GM21447 (cell line): ENCODE data around the gene GDF2.

Experiments used
- ATAC-seq: cut with Tn5 transposase; IDR thresholded peaks from one replicate; pipeline ENCODE4 v1.9.1; 2021; ENCODE audit not compliant: unreplicated experiment

GDF2 gene

DNA sequence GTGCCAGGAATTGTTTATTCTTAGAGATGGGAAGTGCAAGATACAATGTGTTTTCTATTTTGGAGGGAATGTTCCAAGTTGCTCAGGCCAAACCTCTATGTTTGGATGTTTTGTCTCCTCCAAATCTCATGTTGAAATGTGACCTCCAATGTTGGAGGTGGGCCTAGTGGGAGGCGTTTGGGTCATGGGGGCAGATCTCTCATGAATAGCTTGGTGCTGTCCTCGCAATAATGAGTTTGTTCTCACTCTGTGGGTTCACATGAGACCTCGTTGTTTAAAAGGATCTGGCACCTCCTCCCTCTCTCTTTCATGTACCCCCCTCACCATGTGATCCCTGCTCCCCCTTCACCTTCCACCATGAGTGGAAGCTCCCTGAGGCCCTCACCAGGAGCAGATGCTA lies 30.6 kb upstream of the GDF2 start:
- no peak for ATAC-seq

DNA sequence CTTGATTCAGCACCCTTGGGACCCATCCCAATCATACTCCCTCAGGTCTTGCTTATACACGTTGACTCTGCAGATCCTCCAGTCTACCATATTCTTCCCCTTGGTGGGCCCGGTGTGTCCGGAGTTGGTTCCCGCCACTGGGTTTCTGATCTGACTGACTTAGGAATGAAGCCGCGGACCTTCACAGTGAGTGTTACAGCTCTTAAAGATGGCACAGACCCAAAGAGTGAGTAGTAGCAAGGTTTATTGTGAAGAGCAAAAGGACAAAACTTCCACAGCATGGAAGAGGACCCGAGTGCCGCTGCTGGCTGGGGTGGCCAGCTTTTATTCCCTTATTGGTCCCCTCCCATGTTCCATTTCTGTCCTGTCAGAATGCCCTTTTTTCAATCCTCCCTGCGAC lies 28.2 kb upstream of the GDF2 start:
- ATAC-seq: no peak

DNA sequence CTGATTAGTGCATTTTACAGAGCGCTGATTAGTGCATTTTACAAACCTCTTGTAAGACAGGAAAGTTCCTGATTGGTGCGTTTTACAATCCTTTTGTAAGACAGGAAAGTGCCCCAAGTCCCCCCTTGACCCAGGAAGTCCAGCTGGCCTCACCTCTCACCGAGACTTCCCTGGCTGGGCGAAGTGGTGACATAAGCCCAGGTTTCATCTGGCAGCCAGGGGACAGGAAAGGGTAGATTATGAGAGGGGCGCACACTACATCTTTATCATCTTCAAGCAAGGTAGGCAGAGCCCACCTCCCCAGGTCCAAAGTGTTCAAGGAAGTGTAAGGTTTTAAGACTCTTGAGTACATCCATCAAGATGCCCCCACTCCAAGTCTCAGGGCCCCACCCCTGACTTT lies 27.8 kb upstream of the GDF2 start:
- ATAC-seq: no peak

- ATAC-seq: no peak
Measured at GRCh38 chr10:47295411-47295810, 26.8 kb upstream of the GDF2 start.

DNA sequence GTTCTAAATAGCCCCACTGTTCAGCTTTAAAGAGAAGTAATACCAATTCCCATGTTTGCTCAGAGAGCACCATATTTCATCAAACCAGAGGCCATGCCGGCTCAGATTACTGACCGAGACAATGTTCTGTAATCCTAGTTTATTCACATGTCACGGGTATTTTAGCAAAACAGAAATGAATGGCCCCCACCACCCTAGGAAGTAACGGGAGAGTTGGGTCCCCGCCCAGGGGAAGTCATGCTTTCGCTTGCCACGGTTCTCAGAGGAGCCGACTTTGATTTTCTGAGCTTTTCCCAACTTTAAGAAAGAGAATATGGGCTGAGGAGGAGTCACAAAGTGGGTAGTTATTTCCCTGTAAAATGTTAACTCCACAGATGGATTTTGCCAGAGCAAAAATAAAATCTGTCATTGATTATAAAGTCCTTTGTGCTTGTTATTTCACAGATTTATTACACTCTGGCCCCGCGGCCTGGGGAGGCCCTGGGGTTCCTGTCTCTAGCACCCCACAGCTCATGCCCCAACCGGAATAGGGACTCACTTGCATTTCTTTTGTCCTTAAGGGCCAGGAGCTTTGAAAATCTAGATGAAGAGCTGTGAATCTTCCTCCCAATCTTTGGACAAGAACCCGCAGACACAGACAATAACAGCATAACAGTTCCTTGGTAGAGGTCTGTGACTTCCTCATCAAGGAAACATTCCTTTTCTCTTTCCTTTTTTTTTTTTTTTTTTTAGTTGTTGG lies 25.9 kb upstream of the GDF2 start:
- no peak for ATAC-seq

DNA sequence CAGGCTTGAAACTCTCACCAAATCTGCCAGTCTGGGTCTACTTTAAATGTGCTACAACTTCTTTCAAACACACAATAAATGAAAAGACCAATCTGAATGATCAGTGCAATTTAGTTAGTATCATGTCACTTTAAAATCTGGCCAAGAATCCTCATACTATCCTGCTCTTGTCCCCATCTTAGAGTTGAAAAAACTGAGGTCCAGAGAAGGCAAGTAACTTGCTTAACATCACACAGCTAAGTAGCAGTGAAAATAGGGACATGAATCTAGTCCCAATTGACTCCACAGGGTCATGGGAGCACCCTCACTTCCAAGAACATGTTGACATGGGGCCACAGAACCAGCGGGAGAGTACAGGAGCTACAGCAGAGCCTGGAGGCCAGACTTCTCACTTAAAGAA lies 25.3 kb upstream of the GDF2 start:
- ATAC-seq: no peak

- no peak for ATAC-seq
Measured at GRCh38 chr10:47297866-47298540, 24.3 kb upstream of the GDF2 start.

- ATAC-seq: no peak
Measured at GRCh38 chr10:47298715-47299114, 23.5 kb upstream of the GDF2 start.

GRCh38 chr10:47299611-47300428 lies 22.4 kb upstream of the GDF2 start, which contains the start of gene GDF10:
TSS of gene GDF10 (plus strand) at chr10:47300197. CDS start at chr10:47300652, 455 bp downstream.
- ATAC-seq: no peak

- ATAC-seq: no peak
Measured at GRCh38 chr10:47300429-47300931, 21.8 kb upstream of the GDF2 start.

DNA sequence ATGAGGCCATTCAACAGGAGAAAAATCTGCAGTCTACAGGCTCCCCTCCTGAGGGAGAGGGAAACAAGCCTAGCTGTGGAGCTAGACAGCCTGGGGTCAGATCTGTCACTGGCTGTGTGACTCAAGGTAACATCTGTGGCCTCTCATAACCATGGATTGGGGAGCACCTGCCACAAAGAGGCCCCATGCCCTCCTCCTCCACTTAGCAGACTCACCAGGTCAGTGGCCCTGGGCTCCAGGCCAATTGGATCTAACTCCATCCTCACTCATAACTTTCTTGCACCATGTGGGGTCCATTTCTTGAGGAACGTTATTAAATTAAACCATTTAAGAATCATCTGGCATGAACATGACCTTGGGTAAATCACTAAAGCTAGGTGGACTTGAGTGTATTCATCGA lies 20.4 kb upstream of the GDF2 start:
- ATAC-seq: no peak

DNA sequence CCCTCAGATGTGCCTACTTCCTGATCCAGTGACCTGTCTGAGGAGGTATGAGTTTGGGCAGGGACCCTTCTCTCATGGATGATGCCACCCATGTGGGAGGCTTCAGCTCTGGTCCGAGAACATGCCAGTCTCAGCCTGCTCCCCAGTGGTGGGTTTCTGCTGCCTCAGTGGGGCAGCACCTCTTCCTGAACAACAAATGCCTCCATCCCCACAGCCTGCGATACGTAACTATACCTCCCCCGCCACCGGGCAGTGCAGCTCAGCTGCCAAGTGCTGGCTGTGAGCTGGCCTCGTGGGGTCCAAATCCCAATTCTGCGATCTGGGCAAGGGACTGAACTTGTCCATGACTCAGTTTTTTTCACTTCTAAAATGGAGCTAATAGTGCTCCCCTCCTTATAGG lies 19.1 kb upstream of the GDF2 start:
- no peak for ATAC-seq

DNA sequence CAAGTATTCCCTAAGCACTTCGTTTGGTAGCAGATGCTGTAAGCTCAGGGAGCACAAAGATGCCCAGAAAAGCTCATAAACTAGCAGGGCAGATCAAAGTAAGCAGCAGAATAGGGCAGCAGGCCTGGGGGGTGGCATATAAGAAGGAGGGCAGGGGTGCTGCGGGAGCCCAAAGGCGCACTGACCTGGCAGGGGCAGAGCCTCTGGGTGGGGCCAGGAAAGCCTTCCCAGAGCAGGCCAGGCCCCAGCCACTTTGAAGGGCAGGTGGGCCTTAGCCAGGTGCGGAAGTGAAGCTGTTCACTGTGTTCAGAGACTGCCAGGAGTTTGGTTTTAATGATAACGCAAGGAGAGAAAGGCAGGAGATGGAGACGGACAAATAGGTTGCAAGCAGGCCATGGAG lies 18.4 kb upstream of the GDF2 start:
- ATAC-seq: no peak

DNA sequence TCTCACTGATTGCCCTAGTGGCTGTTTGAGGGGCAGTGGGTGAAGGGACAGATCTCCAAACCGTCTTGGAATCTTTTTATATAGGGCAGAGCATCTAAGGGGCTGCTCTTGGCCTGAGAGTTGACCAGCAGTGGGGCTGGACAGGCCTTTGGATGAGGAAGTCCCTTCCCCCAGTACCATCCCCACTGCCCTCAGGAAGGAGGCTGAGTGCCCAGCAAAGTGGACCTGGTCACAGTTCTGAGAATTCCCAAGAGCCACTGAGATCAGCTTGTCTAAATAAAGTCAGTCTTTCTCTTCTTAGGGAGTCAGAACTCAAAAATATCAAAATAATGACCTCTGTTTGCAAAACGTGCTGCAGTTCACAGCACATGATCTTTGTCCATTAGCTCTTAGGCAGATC lies 16.7 kb upstream of the GDF2 start:
- ATAC-seq: no peak

DNA sequence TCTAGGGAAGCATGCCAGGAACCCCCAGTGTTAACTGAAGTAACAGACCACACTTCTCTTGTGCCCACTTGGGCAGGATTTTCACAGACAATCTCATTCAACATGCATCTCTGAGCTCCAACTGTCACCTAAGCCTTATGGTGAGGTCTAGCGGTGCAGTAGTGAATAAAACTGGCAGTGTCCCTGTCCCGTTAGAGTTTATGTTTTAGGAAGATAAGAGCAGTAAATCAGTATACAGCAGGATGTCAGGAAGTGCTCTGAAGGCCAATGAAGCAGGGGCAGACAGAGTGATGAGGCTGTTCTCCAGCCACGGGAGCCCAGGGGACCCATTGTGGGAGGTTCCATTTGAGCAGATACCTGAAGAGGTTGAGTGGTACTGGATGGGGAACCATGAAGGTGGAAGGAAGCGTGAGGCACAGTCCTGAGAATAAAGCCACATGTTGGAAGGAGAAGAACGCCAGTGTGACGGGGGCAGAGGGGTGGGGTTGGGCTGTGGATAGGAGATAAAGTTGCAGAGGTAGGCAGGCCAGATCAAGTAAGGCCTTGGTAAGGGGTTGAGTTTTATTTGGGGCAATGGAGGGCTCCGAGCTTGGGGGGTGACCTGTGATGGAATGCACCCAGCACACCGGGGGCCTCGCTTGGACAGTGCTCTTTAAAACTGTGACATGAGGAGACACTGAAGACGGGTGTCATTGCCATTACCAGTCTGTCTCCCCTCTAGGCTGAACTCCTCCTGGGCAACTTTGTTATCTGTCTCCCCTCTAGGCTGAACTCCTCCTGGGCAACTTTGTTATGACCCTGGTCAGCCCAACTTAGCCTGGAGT lies 15.7 kb upstream of the GDF2 start:
- ATAC-seq: no peak

- ATAC-seq: no peak
Measured at GRCh38 chr10:47307381-47307780, 14.9 kb upstream of the GDF2 start.

- ATAC-seq: no peak
Measured at GRCh38 chr10:47308775-47309174, 13.5 kb upstream of the GDF2 start.

DNA sequence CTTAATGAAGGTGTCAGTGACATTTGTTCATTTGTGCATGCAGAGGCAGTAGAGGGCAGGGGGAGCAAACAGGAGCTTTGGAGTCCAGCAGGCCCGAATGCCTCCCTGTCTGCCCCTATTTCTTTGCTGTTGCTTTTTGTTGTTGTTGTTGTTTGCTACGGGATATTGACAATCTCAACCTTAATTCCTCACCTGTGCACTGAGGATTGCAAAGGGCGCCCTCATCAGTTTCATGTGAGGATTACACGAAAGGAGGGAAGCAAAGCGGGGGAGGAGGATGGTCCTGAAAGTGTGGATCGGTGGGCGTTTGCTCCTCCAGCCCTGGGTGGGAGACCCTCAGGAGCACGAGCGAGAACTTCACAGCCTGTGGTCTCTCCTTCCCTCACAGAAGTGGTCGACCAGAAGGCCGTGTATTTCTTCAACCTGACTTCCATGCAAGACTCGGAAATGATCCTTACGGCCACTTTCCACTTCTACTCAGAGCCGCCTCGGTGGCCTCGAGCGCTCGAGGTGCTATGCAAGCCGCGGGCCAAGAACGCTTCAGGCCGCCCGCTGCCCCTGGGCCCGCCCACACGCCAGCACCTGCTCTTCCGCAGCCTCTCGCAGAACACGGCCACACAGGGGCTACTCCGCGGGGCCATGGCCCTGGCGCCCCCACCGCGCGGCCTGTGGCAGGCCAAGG lies 12.7 kb upstream of the GDF2 start:
- ATAC-seq: no peak

DNA sequence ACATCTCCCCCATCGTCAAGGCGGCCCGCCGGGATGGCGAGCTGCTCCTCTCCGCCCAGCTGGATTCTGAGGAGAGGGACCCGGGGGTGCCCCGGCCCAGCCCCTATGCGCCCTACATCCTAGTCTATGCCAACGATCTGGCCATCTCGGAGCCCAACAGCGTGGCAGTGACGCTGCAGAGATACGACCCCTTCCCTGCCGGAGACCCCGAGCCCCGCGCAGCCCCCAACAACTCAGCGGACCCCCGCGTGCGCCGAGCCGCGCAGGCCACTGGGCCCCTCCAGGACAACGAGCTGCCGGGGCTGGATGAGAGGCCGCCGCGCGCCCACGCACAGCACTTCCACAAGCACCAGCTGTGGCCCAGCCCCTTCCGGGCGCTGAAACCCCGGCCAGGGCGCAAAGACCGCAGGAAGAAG lies 12.2 kb upstream of the GDF2 start:
- ATAC-seq: no peak
